HEK293 (cell line): Measurements from ENCODE around the gene PANX2.
A peak's percentile ranks its signal among the peaks of the same experiment; 100 is the strongest.

Experiments
- CTCF ChIA-PET: fragments of 350-600 bp; formaldehyde crosslinking; extraction: SDS; loops from one replicate; lab custom pipeline; 2021; ENCODE audit warnings: antibody characterized with exemption; lab: Yijun Ruan, JAX
- POLR2A ChIA-PET: fragments of 300-600 bp; formaldehyde crosslinking; extraction: SDS; loops from one replicate; lab custom pipeline; 2020; ENCODE audit warnings: antibody characterized with exemption, inconsistent platforms; lab: Yijun Ruan, JAX
- H3K27ac ChIP-seq: fragments of 200-500 bp; sonication (Bioruptor generic); 2 replicates; pipeline ENCODE4 v1.5.1; 2014; ENCODE audit warnings: low read depth, low read length, control low read depth, inconsistent platforms; ENCODE audit errors: extremely low read depth
- H3K36me3 ChIP-seq, 2 experiments: fragments of 200-500 bp in 1 of 2; sonication (Bioruptor generic) in 1 of 2; 1 replicate in 1 of 2; 2 replicates in 1 of 2; pipeline ENCODE4 v1.5.1; 2014 to 2017; ENCODE audit warnings: inconsistent platforms in 2 of 2, low read length in 2 of 2; ENCODE audit not compliant: control insufficient read depth in 2 of 2, insufficient read depth in 1 of 2
- H3K4me1 ChIP-seq: fragments of 200-500 bp; sonication (Bioruptor generic); 2 replicates; pipeline ENCODE4 v1.5.1; 2014; ENCODE audit warnings: mild to moderate bottlenecking, low read length, inconsistent platforms; ENCODE audit not compliant: control insufficient read depth, insufficient read depth
- H3K4me3 ChIP-seq: 2 replicates; pipeline ENCODE4 v1.5.1; 2011; ENCODE audit warnings: low read depth, mild to moderate bottlenecking, control low read depth, low read length, moderate library complexity
- H3K9me3 ChIP-seq: fragments of 200-500 bp; sonication (Bioruptor generic); 2 replicates; pipeline ENCODE4 v1.5.1; 2014; ENCODE audit warnings: low read depth, low read length, inconsistent platforms; ENCODE audit not compliant: control insufficient read depth, insufficient read depth
- GFI1B ChIP-seq: fragments of 450-650 bp; formaldehyde crosslinking; IDR thresholded peaks from 2 replicates; pipeline ENCODE4 v1.5.1; 2016; ENCODE audit warnings: missing biosample characterization, missing genetic modification characterization
- GLIS2 ChIP-seq: fragments of 450-650 bp; formaldehyde crosslinking; IDR thresholded peaks from 2 replicates; pipeline ENCODE4 v1.5.1; 2016; ENCODE audit warnings: missing biosample characterization, missing genetic modification characterization
- KLF16 ChIP-seq: fragments of 450-650 bp; formaldehyde crosslinking; IDR thresholded peaks from 2 replicates; pipeline ENCODE4 v1.5.1; 2017; ENCODE audit warnings: missing biosample characterization, missing genetic modification characterization
- ZBTB20 ChIP-seq: fragments of 450-650 bp; formaldehyde crosslinking; IDR thresholded peaks from 2 replicates; pipeline ENCODE4 v1.5.1; 2016; ENCODE audit warnings: missing biosample characterization, missing genetic modification characterization
- ZBTB44 ChIP-seq: fragments of 450-650 bp; IDR thresholded peaks from 2 replicates; pipeline ENCODE4 v1.5.1; 2018; ENCODE audit warnings: missing biosample characterization, mild to moderate bottlenecking, missing genetic modification characterization
- ZBTB48 ChIP-seq: fragments of 450-650 bp; formaldehyde crosslinking; IDR thresholded peaks from 2 replicates; pipeline ENCODE4 v1.5.1; 2016; ENCODE audit warnings: missing biosample characterization, missing genetic modification characterization
- ZBTB8A ChIP-seq: fragments of 450-650 bp; formaldehyde crosslinking; IDR thresholded peaks from 2 replicates; pipeline ENCODE4 v1.5.1; 2016; ENCODE audit warnings: missing biosample characterization, missing genetic modification characterization
- ZFP69B ChIP-seq: fragments of 450-650 bp; formaldehyde crosslinking; IDR thresholded peaks from 2 replicates; pipeline ENCODE4 v1.5.1; 2016; ENCODE audit warnings: missing biosample characterization, missing genetic modification characterization
- ZIC2 ChIP-seq: fragments of 450-650 bp; formaldehyde crosslinking; IDR thresholded peaks from 2 replicates; pipeline ENCODE4 v1.5.1; 2016; ENCODE audit warnings: missing biosample characterization, missing genetic modification characterization
- ZNF155 ChIP-seq: fragments of 450-650 bp; formaldehyde crosslinking; IDR thresholded peaks from 2 replicates; pipeline ENCODE4 v1.5.1; 2016; ENCODE audit warnings: missing biosample characterization, missing genetic modification characterization
- ZNF2 ChIP-seq: fragments of 450-650 bp; formaldehyde crosslinking; IDR thresholded peaks from 2 replicates; pipeline ENCODE4 v1.5.1; 2016; ENCODE audit warnings: missing biosample characterization, missing genetic modification characterization
- ZNF26 ChIP-seq: fragments of 450-650 bp; formaldehyde crosslinking; IDR thresholded peaks from 2 replicates; pipeline ENCODE4 v1.5.1; 2016; ENCODE audit warnings: missing biosample characterization, missing genetic modification characterization
- ZNF391 ChIP-seq: fragments of 450-650 bp; formaldehyde crosslinking; IDR thresholded peaks from 2 replicates; pipeline ENCODE4 v1.5.1; 2016; ENCODE audit warnings: low read depth, missing biosample characterization, missing genetic modification characterization, borderline replicate concordance
- ZNF394 ChIP-seq: fragments of 450-650 bp; formaldehyde crosslinking; IDR thresholded peaks from 2 replicates; pipeline ENCODE4 v1.5.1; 2016; ENCODE audit warnings: missing biosample characterization, missing genetic modification characterization, mild to moderate bottlenecking, moderate library complexity, borderline replicate concordance
- ZNF398 ChIP-seq: fragments of 450-650 bp; formaldehyde crosslinking; IDR thresholded peaks from 2 replicates; pipeline ENCODE4 v1.5.1; 2017; ENCODE audit warnings: missing biosample characterization, missing genetic modification characterization
- ZNF449 ChIP-seq: fragments of 450-650 bp; formaldehyde crosslinking; IDR thresholded peaks from 2 replicates; pipeline ENCODE4 v1.5.1; 2017; ENCODE audit warnings: missing biosample characterization, mild to moderate bottlenecking, missing genetic modification characterization, moderate library complexity
- ZNF548 ChIP-seq: fragments of 450-650 bp; formaldehyde crosslinking; IDR thresholded peaks from 2 replicates; pipeline ENCODE4 v1.5.1; 2016; ENCODE audit warnings: missing biosample characterization, missing genetic modification characterization
- ZNF558 ChIP-seq: fragments of 450-650 bp; formaldehyde crosslinking; IDR thresholded peaks from 2 replicates; pipeline ENCODE4 v1.5.1; 2016; ENCODE audit warnings: missing biosample characterization, missing genetic modification characterization
- ZNF560 ChIP-seq: fragments of 450-650 bp; formaldehyde crosslinking; IDR thresholded peaks from 2 replicates; pipeline ENCODE4 v1.5.1; 2017; ENCODE audit warnings: missing biosample characterization, missing genetic modification characterization, borderline replicate concordance
- ZNF629 ChIP-seq: fragments of 450-650 bp; formaldehyde crosslinking; IDR thresholded peaks from 2 replicates; pipeline ENCODE4 v1.5.1; 2017; ENCODE audit warnings: missing biosample characterization, missing genetic modification characterization
- ZNF660 ChIP-seq: fragments of 450-650 bp; IDR thresholded peaks from 2 replicates; pipeline ENCODE4 v1.5.1; 2018; ENCODE audit warnings: missing biosample characterization, mild to moderate bottlenecking, missing genetic modification characterization
- ZNF692 ChIP-seq: fragments of 450-650 bp; formaldehyde crosslinking; IDR thresholded peaks from 2 replicates; pipeline ENCODE4 v1.5.1; 2016; ENCODE audit warnings: missing biosample characterization, missing genetic modification characterization
- ZXDB ChIP-seq: fragments of 450-650 bp; formaldehyde crosslinking; IDR thresholded peaks from 2 replicates; pipeline ENCODE4 v1.5.1; 2016; ENCODE audit warnings: missing biosample characterization, missing genetic modification characterization

The PANX2 gene

GRCh38 chr22:50188356-50188755, 17.8 kb downstream of the PANX2 start:
- H3K36me3 ChIP-seq, result peaks cover 4 to 34% of the 10 kb centered on the region in 2 experiments; a peak in 2 of 3 replicates
- no peaks in the 10 kb centered on the region for H3K9me3 ChIP-seq
- no peak overlapping the region for H3K4me3 ChIP-seq
- POLR2A ChIA-PET, result interaction anchor here (0.6 kb wide), 2 partner anchors 75 to 137 kb away, joined by 3 to 7 read pairs; no protein-coding TSS in a partner anchor
- TF ChIP-seq ZBTB48 (tag by site-specific recombination) (0 out of 2 replicates have a peak, but pooled peaks have one; percentile 19), ZIC2 (tag by site-specific recombination) (no peak), KLF16 (tag by site-specific recombination) (no peak), ZNF394 (tag by site-specific recombination) (0 out of 2 replicates have a peak, but pooled peaks have one; percentile 46), ZXDB (tag by site-specific recombination) (no peak), ZNF391 (no peak)
- CTCF ChIA-PET, result interaction anchor here (0.6 kb wide), 1 partner anchor 313 kb away, joined by 4 read pairs; no protein-coding TSS in a partner anchor
- no peak overlapping the region for H3K27ac ChIP-seq
- H3K4me1 ChIP-seq, result peaks cover 30% of the 10 kb centered on the region

GRCh38 chr22:50189184-50189848, 18.8 kb downstream of the PANX2 start:
- Histone ChIP-seq H3K4me1 (peaks cover 30% of the 10 kb centered on the region), H3K36me3 (peaks cover 4 to 43% of the 10 kb centered on the region in 2 experiments; a peak in 2 of 3 replicates)
- ChIA-PET POLR2A (no interaction called here), CTCF (interaction anchor here (1.3 to 2.5 kb wide), 4 partner anchors 10 to 41 kb away, joined by 3 to 10 read pairs (median 5); no protein-coding TSS in a partner anchor)
- TF ChIP-seq ZNF449 (peak; percentile 22; the same call in 1 of the 2 replicates), ZBTB44 (peak; percentile 34; the same call in 1 of the 2 replicates), ZNF560 (tag by site-specific recombination) (no peak), ZNF660 (tag by site-specific recombination) (no peak), ZNF629 (tag by site-specific recombination) (0 out of 2 replicates have a peak, but pooled peaks have one; percentile 11), ZNF2 (tag by site-specific recombination) (peak; percentile 19; the same call in 1 of the 2 replicates), GFI1B (no peak), ZIC2 (tag by site-specific recombination) (peak; percentile 53)
- TF ChIP-seq, all 188 proteins: peak for 5
- H3K4me3 ChIP-seq, result no peak overlapping the region
- peak overlapping the region; percentile 40 for H3K27ac ChIP-seq
- no peaks in the 10 kb centered on the region for H3K9me3 ChIP-seq

- peak overlapping the region; percentile 40; the same call in 1 of the 2 replicates for H3K27ac ChIP-seq
- H3K9me3 ChIP-seq, result no peaks in the 10 kb centered on the region
- peak overlapping the region; percentile 37; the same call in 1 of the 2 replicates for H3K4me3 ChIP-seq
- peaks cover 4 to 48% of the 10 kb centered on the region in 2 experiments; a peak in 2 of 3 replicates for H3K36me3 ChIP-seq
- CTCF ChIA-PET, result interaction anchor here (1.3 to 2.5 kb wide), 4 partner anchors 9 to 41 kb away, joined by 3 to 10 read pairs (median 5); no protein-coding TSS in a partner anchor
- POLR2A ChIA-PET, result interaction anchor here (1.5 kb wide), 1 partner anchor 10 kb away, joined by 8 read pairs; no protein-coding TSS in a partner anchor
- H3K4me1 ChIP-seq, result peaks cover 30% of the 10 kb centered on the region
- TF ChIP-seq ZBTB8A (tag by site-specific recombination), result peak; percentile 62; the same call in 1 of the 2 replicates
- TF ChIP-seq ZNF692 (tag by site-specific recombination), result peak; percentile 81
- no peak for TF ChIP-seq ZNF398
- no peak for TF ChIP-seq ZNF155 (tag by site-specific recombination)
- TF ChIP-seq GLIS2 (tag by site-specific recombination), result no peak
- TF ChIP-seq ZNF26 (tag by site-specific recombination), result no peak
- TF ChIP-seq ZBTB20 (tag by site-specific recombination), result no peak
- TF ChIP-seq ZFP69B (tag by site-specific recombination), result peak; percentile 44; the same call in 1 of the 2 replicates
- TF ChIP-seq ZNF548 (tag by site-specific recombination), result no peak
- TF ChIP-seq ZNF558 (tag by site-specific recombination), result no peak
These were observed 19.3 kb downstream of the PANX2 start for GRCh38 chr22:50189849-50190181.
